Psoas muscle (tissue), 8 donors: ENCODE results near the gene CPT1C. TPM values are rescaled to one million over a fixed set of nuclear protein-coding genes. Genes with fewer than 3 reads are reported as not detected.

Experiments used
- ATAC-seq, 4 donors: fragments of 200-7000 bp; cut with Tn5 transposase; one replicate each; pipeline ENCODE4 v1.9.1; 2020; ENCODE audit warnings: moderate library complexity in 3 of 4, mild to moderate bottlenecking in 2 of 4
- DNase-seq, 2 donors: peaks; one replicate each; pipeline ENCODE4 v3.0.0-alpha.2; 2020
- H3K27ac ChIP-seq: fragments of 200-600 bp; one replicate; pipeline ENCODE4 v1.8.0; 2022
- H3K27me3 ChIP-seq, 3 donors: fragments of 200-600 bp in 1 of 3; one replicate each; pipeline versions ENCODE4 v1.6.1 to v1.8.0; 2013 to 2022; ENCODE audit warnings: low read length in 2 of 3, mild to moderate bottlenecking in 2 of 3, moderate library complexity in 1 of 3; ENCODE audit not compliant: insufficient read depth in 3 of 3
- H3K36me3 ChIP-seq, 2 donors: fragments of 200-600 bp in 1 of 2; one replicate each; pipeline versions ENCODE4 v1.6.1 to v1.8.0; 2013 to 2022; ENCODE audit warnings: low read depth in 1 of 2, mild to moderate bottlenecking in 1 of 2, moderate library complexity in 1 of 2; ENCODE audit not compliant: insufficient read depth in 1 of 2
- H3K4me1 ChIP-seq: fragments of 200-600 bp; one replicate; pipeline ENCODE4 v1.8.0; 2022
- H3K4me3 ChIP-seq: fragments of 200-600 bp; one replicate; pipeline ENCODE4 v1.8.0; 2022; ENCODE audit warnings: mild to moderate bottlenecking
- H3K9me3 ChIP-seq: fragments of 200-600 bp; one replicate; pipeline ENCODE4 v1.8.0; 2022
- WGBS, 3 donors: extraction: QIAGEN DNeasy Blood & Tissue Kit; methylation state at CpG; one replicate each; pipeline versions ENCODE4 v1.1.6 to v1.1.7; 2013; 5-methylcytosine and 5-hydroxymethylcytosine counted together
- intact Hi-C, 2 donors: fragments of 100-400 bp; cut with DNase I; formaldehyde crosslinking; loops; one replicate each; pipeline versions ENCODE4 v1.11.0 to v1.14.2; 2022
- polyA plus RNA-seq, 3 donors: library from polyadenylated mRNA; stranded (reverse); fragments of 200-250 nt; gene quantifications; one replicate each; pipeline ENCODE4 v1.2.3, GENCODE V29; 2013
- total RNA-seq, 4 donors: library from RNA; stranded (reverse); fragmentation: NEBNext Ultra II Directional in 2 of 4; extraction: Animal tissue kit (Norgen Biotek cat#: 25700) in 2 of 4; gene quantifications; one replicate each; pipeline versions ENCODE4 v1.2.1 to v1.2.4, GENCODE V29; 2021 to 2023
- TF ChIP-seq, protein P1 (sequence below): fragments of 200-600 bp; IDR thresholded peaks from one replicate; pipeline ENCODE4 v1.8.0; 2022; ENCODE audit warnings: antibody characterized with exemption
- donor health status: healthy with polysubstance abuse.
- donor health status: DM: no; HTN: no; CAD: no; lungs with moderate emphysema.
- donor health status: Bipolar disorder and iron deficiency.
- donor health status: healthy.
- donor health status: DM: yes; HTN: yes; CAD: no.
- donor health status: DM: no; HTN: no; CAD: no.
- donor health status: DM: no; HTN: no; CAD: no.
- donor health status: DM: yes; HTN: yes; CAD: no.

Gene CPT1C
- total and polyA plus RNA-seq, 7 donors: 0.34 to 1.2 (median 0.79) TPM

DNA sequence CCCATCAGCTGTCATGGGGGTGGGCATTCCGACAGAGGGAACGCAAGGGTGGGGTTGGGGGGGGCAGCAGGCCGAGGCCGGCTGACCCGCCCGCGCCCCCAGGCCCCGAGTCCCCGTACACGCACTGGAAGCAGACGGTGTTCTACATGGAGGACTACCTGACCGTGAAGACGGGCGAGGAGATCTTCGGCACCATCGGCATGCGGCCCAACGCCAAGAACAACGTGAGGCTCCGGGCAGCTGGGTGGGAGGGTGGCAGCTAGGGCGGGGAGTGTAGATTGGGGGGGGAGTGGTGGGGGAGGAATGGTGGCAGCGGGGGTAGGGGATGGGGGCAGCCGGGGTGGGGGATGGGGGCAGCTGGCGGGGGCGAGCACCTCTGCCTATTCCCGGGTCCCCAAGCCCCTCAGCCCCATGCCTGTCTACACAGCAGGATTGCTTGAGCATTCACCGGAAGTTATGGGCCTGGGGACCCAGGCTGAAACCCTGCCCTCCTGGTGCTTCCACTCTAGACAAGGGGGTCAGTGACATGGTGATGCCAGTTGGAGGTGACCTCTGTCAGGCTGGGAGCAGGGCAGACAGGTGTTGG, 4.3 kb upstream of the CPT1C start:
- intact Hi-C loops: loop anchor here in 1 of 2 donors (10.0 kb wide), 1 partner anchor 118 kb away; no protein-coding TSS in a partner anchor
- Histone ChIP-seq H3K9me3 (no peaks in the 10 kb centered on the region), H3K36me3 (peaks cover 5 to 64% of the 10 kb centered on the region in 2 donors), H3K4me3 (no peak overlapping the region), H3K4me1 (peaks cover 17% of the 10 kb centered on the region), H3K27me3 (peaks cover 0 to 13% (median 0%) of the 10 kb centered on the region in 3 donors), H3K27ac (no peak overlapping the region)
- ATAC-seq (no peak), DNase-seq (no peak)
- TF ChIP-seq, protein P1, sequence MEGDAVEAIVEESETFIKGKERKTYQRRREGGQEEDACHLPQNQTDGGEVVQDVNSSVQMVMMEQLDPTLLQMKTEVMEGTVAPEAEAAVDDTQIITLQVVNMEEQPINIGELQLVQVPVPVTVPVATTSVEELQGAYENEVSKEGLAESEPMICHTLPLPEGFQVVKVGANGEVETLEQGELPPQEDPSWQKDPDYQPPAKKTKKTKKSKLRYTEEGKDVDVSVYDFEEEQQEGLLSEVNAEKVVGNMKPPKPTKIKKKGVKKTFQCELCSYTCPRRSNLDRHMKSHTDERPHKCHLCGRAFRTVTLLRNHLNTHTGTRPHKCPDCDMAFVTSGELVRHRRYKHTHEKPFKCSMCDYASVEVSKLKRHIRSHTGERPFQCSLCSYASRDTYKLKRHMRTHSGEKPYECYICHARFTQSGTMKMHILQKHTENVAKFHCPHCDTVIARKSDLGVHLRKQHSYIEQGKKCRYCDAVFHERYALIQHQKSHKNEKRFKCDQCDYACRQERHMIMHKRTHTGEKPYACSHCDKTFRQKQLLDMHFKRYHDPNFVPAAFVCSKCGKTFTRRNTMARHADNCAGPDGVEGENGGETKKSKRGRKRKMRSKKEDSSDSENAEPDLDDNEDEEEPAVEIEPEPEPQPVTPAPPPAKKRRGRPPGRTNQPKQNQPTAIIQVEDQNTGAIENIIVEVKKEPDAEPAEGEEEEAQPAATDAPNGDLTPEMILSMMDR: no peak
- 70 to 78% (median 73%) methylated on average over 19 to 27 of the region's 27 CpGs for WGBS, 3 donors

DNA sequence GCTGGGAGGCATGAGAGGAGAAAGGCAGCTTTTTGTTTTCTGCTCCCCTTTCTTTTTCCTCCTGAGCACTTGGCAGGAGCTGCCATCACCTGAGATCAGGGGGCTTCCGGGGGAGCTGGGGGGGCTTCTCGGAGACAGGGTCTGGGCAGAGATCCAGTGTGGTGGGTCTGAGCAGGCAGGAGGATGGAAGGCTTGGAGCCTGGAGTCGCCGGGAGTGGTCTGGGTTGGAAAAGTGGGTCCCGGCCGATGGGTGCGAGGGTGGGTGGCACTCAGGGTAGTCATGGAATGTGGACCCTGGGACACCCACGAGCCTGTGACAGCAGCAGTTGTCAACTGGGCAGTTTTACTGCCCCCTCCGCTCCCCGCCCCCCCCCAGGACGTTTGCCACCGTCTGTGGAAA, 3.8 kb upstream of the CPT1C start:
- Histone ChIP-seq H3K4me3 (no peak overlapping the region), H3K27ac (no peak overlapping the region)
- 48 to 53% (median 50%) methylated on average over 12 of the region's 12 CpGs for WGBS, 3 donors

DNA sequence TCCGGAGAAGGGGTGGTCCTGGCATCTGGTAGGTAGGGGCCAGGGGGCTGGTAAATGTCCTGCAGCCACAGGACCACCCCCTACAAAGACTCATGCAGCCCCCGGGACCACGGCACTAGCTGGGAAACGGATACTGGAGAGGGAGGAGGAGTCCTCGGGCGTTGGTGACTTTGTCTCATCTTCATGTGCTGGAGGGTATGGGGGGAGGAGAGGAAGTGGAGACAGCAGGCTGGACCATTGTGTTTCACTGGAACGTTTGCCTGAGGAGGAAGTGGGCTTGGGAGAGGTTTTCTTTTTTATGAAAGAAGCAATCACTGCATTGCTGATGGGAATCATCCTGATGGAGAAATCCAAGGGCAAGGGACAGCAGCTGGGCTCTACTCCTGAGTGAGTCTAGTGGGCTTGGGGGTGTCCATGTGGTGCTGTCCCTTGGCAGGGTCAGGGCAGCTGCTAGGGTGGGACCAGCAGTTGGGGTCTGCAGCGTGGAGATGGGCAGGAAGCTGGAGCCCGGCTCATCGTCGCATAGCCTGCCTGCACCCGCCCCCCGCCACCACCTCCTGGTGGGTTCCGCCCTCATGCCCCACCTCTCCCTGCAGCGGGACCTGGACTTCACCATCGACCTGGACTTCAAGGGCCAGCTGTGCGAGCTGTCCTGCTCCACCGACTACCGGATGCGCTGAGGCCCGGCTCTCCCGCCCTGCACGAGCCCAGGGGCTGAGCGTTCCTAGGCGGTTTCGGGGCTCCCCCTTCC, 3.2 kb upstream of the CPT1C start:
- TF ChIP-seq, protein P1: no peak
- DNase-seq: no peak
- WGBS, 3 donors: 60 to 63% (median 62%) methylated on average over 24 to 26 of the region's 26 CpGs
- no peak overlapping the region for H3K4me3 ChIP-seq
- no peak overlapping the region for H3K27ac ChIP-seq
- intact Hi-C loops: loop anchor here in 1 of 2 donors (10.0 kb wide), 1 partner anchor 117 kb away; no protein-coding TSS in a partner anchor
- H3K4me1 ChIP-seq: peaks cover 13% of the 10 kb centered on the region
- peaks cover 0 to 52% of the 10 kb centered on the region in 2 donors for H3K36me3 ChIP-seq
- H3K27me3 ChIP-seq: peaks cover 0 to 13% (median 0%) of the 10 kb centered on the region in 3 donors
- H3K9me3 ChIP-seq: no peaks in the 10 kb centered on the region
- no peak for ATAC-seq

More for the DNA sequence above, 3.8 kb upstream of the CPT1C start:
- H3K36me3 ChIP-seq: peaks cover 3 to 58% of the 10 kb centered on the region in 2 donors
- H3K27me3 ChIP-seq: peaks cover 0 to 13% (median 0%) of the 10 kb centered on the region in 3 donors
- peaks cover 13% of the 10 kb centered on the region for H3K4me1 ChIP-seq
- intact Hi-C loops: loop anchor here in 1 of 2 donors (10.0 kb wide), 1 partner anchor 118 kb away; no protein-coding TSS in a partner anchor
- ATAC-seq (no peak), DNase-seq (no peak)
- TF ChIP-seq, protein P1: no peak
- H3K9me3 ChIP-seq: no peaks in the 10 kb centered on the region

DNA sequence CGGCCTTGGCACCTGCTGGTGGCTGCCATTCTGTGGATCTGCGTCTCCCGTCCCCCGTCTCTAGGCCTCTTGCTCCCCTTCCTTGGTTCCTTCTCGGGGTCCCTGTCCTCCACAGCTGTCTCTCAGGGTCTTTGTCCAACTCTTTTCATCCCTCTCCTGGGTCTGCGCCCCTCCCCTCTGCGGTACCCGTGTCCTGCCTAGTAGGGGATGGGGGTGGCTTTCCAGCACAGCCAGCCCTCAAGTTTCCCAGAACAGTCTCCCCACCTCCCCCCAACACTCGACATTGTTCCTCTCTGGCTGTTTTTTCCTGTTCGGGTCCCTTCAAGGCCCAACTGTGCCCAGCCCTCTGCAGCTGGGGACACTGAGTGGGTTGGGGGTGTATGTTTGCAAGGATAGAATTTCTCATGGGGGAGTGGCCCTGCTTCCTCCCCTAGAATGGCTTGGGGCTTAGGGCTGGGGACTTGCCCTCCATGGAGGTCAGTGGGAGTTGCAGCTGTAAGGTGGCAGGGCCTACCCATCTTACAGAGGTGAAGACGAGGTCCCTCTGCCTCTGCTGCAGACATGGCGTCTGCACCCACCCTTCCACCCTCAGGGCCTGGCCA, 2.3 kb upstream of the CPT1C start:
- Histone ChIP-seq H3K27ac (no peak overlapping the region), H3K4me3 (no peak overlapping the region), H3K36me3 (peaks cover 0 to 43% of the 10 kb centered on the region in 2 donors), H3K4me1 (peaks cover 13% of the 10 kb centered on the region), H3K9me3 (no peaks in the 10 kb centered on the region), H3K27me3 (peaks cover 0 to 13% (median 0%) of the 10 kb centered on the region in 3 donors)
- intact Hi-C loops: loop anchor here in 1 of 2 donors (10.0 kb wide), 1 partner anchor 116 kb away; no protein-coding TSS in a partner anchor
- WGBS, 3 donors: 52 to 60% (median 58%) methylated on average over 12 of the region's 12 CpGs
- TF ChIP-seq, protein P1: no peak
- peak in 3 of 4 donors; percentile 4 to 12 (median 5) for ATAC-seq
- DNase-seq: no peak
